ENCODE data around the gene MAD2L1BP. TPM values are rescaled to one million over a fixed set of nuclear protein-coding genes. Genes with fewer than 3 reads are reported as not detected.
"Not testable (repeated sequence)": the region's sequence is repeated elsewhere in the genome, so short reads cannot be mapped to it uniquely, and the experiment has no call there.

Gene MAD2L1BP
- total RNA-seq, 1 donor from 2014 or later, result 25.1 TPM

DNA sequence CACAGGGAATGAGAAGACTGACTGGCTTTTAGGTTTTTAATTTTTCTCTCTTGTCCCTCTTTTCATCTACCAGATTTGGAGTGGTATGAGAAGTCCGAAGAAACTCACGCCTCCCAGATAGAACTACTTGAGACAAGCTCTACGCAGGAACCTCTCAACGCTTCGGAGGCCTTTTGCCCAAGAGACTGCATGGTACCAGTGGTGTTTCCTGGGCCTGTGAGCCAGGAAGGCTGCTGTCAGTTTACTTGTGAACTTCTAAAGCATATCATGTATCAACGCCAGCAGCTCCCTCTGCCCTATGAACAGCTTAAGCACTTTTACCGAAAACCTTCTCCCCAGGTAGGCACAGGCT lies 644 bp downstream of the MAD2L1BP start:
- Histone ChIP-seq H3K27ac (ENCODE audit: low read depth, low read length) (peak overlapping the region; percentile 85), H3K4me1 (ENCODE audit: control insufficient read depth in 3 of 3, insufficient read depth in 3 of 3, low read length in 3 of 3) (peaks cover 18 to 34% (median 26%) of the 10 kb centered on the region in 3 donors), H3K36me3 (ENCODE audit: control insufficient read depth in 3 of 3, insufficient read depth in 3 of 3, low read length in 3 of 3) (peaks cover 12 to 25% (median 17%) of the 10 kb centered on the region in 3 donors), H3K4me3 (ENCODE audit: low read length in 3 of 3) (peak overlapping the region; percentile 95 to 97 (median 97)), H3K9me3 (ENCODE audit: control insufficient read depth in 3 of 3, low read length in 3 of 3) (no peaks in the 10 kb centered on the region), H3K27me3 (ENCODE audit: control insufficient read depth in 3 of 3, insufficient read depth in 3 of 3, low read length in 3 of 3) (no peaks in the 10 kb centered on the region), H3K9ac (ENCODE audit: low read depth in 1 of 3, low read length in 3 of 3) (peak overlapping the region; percentile 92 to 97 (median 95))

GRCh38 chr6:43639984-43640800 lies 4.6 kb downstream of the MAD2L1BP start:
- H3K4me3 ChIP-seq (ENCODE audit: low read length in 3 of 3), result no peak overlapping the region
- no peaks in the 10 kb centered on the region for H3K9me3 ChIP-seq (ENCODE audit: control insufficient read depth in 3 of 3, low read length in 3 of 3)
- peaks cover 18 to 42% (median 29%) of the 10 kb centered on the region in 3 donors for H3K4me1 ChIP-seq (ENCODE audit: control insufficient read depth in 3 of 3, insufficient read depth in 3 of 3, low read length in 3 of 3)

DNA sequence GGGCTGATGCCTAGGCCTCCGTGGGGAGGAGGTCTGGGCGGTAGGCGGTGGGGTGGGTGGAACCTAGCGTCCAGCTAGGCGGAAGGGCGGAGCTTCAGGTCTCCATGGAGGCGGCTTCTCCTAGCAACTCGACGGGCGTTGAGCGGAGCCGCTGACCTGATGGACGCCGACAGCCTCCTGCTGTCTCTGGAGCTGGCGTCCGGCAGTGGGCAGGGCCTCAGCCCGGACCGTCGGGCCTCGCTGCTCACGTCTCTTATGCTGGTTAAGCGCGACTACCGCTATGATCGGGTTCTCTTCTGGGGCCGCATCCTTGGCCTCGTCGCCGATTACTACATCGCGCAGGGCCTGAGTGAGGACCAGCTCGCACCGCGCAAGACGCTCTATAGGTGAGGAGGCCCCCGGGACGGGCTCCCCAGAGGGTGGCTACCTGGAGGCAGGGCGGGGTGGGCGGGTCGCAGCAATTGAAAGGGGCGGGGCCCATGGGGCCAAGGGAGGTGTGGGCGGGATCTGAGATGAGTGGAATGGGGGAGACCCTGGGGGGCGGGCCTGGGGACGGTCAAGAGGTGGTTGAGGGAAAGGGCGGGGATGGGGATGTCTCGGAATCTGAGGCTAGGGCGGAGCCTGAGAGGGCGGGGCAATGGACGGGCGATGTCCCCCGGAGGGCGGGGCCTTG lies 9.4 kb downstream of the MAD2L1BP start, which contains the start of gene RSPH9:
TSS of gene RSPH9 (plus strand) at position 97 of the 673 bp plus-strand sequence. CDS start at position 160, 63 bp downstream.
- Histone ChIP-seq H3K27ac (ENCODE audit: low read depth, low read length) (no peak within 1 kb of the TSS), H3K9me3 (ENCODE audit: control insufficient read depth in 3 of 3, low read length in 3 of 3) (no peaks in the 10 kb centered on the region), H3K27me3 (ENCODE audit: control insufficient read depth in 3 of 3, insufficient read depth in 3 of 3, low read length in 3 of 3) (no peaks in the 10 kb centered on the region), H3K9ac (ENCODE audit: low read depth in 1 of 3, low read length in 3 of 3) (peak within 1 kb of the TSS; percentile 32 to 72 (median 33)), H3K4me3 (ENCODE audit: low read length in 3 of 3) (peak within 1 kb of the TSS; percentile 59 to 69 (median 65)), H3K36me3 (ENCODE audit: control insufficient read depth in 3 of 3, insufficient read depth in 3 of 3, low read length in 3 of 3) (peaks cover 13 to 18% (median 15%) of the 10 kb centered on the region in 3 donors), H3K4me1 (ENCODE audit: control insufficient read depth in 3 of 3, insufficient read depth in 3 of 3, low read length in 3 of 3) (peaks cover 3 to 18% (median 5%) of the 10 kb centered on the region in 3 donors)

More at GRCh38 chr6:43639984-43640800, 4.6 kb downstream of the MAD2L1BP start:
- Histone ChIP-seq H3K36me3 (ENCODE audit: control insufficient read depth in 3 of 3, insufficient read depth in 3 of 3, low read length in 3 of 3) (peaks cover 23 to 30% (median 23%) of the 10 kb centered on the region in 3 donors), H3K27me3 (ENCODE audit: control insufficient read depth in 3 of 3, insufficient read depth in 3 of 3, low read length in 3 of 3) (no peaks in the 10 kb centered on the region), H3K9ac (ENCODE audit: low read depth in 1 of 3, low read length in 3 of 3) (no peak overlapping the region), H3K27ac (ENCODE audit: low read depth, low read length) (no peak overlapping the region)

DNA sequence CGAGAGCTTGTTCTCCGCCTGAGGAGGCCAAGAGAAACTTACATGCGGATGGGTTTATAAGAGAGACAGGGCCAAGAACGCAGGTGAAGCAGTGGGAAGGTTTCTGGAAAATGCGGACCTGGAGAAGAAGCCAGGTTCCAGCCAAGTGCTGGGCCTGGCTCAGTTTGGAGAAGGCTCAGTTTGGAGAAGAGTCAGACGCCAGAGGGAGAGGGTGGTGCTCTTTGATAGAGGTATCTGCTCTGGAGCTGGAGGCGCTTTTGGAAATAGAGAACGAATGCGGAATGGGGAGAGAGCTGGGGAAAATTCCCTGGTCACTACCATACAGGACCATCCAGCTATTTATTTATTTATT lies 9.9 kb downstream of the MAD2L1BP start:
- no peak overlapping the region for H3K27ac ChIP-seq (ENCODE audit: low read depth, low read length)
- peak overlapping the region; percentile 49 to 65 (median 65) for H3K4me3 ChIP-seq (ENCODE audit: low read length in 3 of 3)
- peaks cover 3 to 14% (median 5%) of the 10 kb centered on the region in 3 donors for H3K4me1 ChIP-seq (ENCODE audit: control insufficient read depth in 3 of 3, insufficient read depth in 3 of 3, low read length in 3 of 3)
- peak overlapping the region; percentile 32 to 62 (median 33) for H3K9ac ChIP-seq (ENCODE audit: low read depth in 1 of 3, low read length in 3 of 3)
- no peaks in the 10 kb centered on the region for H3K27me3 ChIP-seq (ENCODE audit: control insufficient read depth in 3 of 3, insufficient read depth in 3 of 3, low read length in 3 of 3)
- peaks cover 8 to 13% (median 10%) of the 10 kb centered on the region in 3 donors for H3K36me3 ChIP-seq (ENCODE audit: control insufficient read depth in 3 of 3, insufficient read depth in 3 of 3, low read length in 3 of 3)
- no peaks in the 10 kb centered on the region for H3K9me3 ChIP-seq (ENCODE audit: control insufficient read depth in 3 of 3, low read length in 3 of 3)

DNA sequence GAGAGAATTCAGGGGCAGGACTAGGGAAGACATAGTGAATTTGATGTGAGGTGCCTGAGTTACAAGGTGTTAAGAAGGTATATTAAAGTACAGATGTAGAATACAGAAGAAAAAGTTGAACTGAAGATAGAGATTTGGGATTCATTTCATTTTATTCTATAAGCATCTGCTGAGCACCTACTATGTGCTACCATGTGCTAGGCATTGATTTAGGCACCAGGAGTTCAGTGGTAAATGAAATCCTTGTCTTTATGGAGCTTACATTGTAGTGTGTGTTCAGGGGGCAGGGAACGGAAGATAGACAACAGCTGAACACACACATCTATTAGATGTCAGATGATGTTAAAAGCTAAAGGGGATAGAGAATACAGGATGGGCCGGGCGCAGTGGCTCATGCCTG lies 12.0 kb downstream of the MAD2L1BP start:
- Histone ChIP-seq H3K4me3 (ENCODE audit: low read length in 3 of 3) (no peak overlapping the region), H3K9me3 (ENCODE audit: control insufficient read depth in 3 of 3, low read length in 3 of 3) (no peaks in the 10 kb centered on the region), H3K27me3 (ENCODE audit: control insufficient read depth in 3 of 3, insufficient read depth in 3 of 3, low read length in 3 of 3) (no peaks in the 10 kb centered on the region), H3K27ac (ENCODE audit: low read depth, low read length) (no peak overlapping the region), H3K4me1 (ENCODE audit: control insufficient read depth in 3 of 3, insufficient read depth in 3 of 3, low read length in 3 of 3) (peaks cover 3 to 8% (median 5%) of the 10 kb centered on the region in 3 donors), H3K9ac (ENCODE audit: low read depth in 1 of 3, low read length in 3 of 3) (no peak overlapping the region), H3K36me3 (ENCODE audit: control insufficient read depth in 3 of 3, insufficient read depth in 3 of 3, low read length in 3 of 3) (peaks cover 0 to 1% (median 0%) of the 10 kb centered on the region in 3 donors)

- H3K27ac ChIP-seq (ENCODE audit: low read depth, low read length), result no peak overlapping the region
- H3K9ac ChIP-seq (ENCODE audit: low read depth in 1 of 3, low read length in 3 of 3), result no peak overlapping the region
- peaks cover 3 to 8% (median 5%) of the 10 kb centered on the region in 3 donors for H3K4me1 ChIP-seq (ENCODE audit: control insufficient read depth in 3 of 3, insufficient read depth in 3 of 3, low read length in 3 of 3)
- H3K9me3 ChIP-seq (ENCODE audit: control insufficient read depth in 3 of 3, low read length in 3 of 3), result no peaks in the 10 kb centered on the region
- no peaks in the 10 kb centered on the region for H3K36me3 ChIP-seq (ENCODE audit: control insufficient read depth in 3 of 3, insufficient read depth in 3 of 3, low read length in 3 of 3)
- no peak overlapping the region for H3K4me3 ChIP-seq (ENCODE audit: low read length in 3 of 3)
- H3K27me3 ChIP-seq (ENCODE audit: control insufficient read depth in 3 of 3, insufficient read depth in 3 of 3, low read length in 3 of 3), result no peaks in the 10 kb centered on the region
Observed at GRCh38 chr6:43648248-43648647, 12.6 kb downstream of the MAD2L1BP start.

DNA sequence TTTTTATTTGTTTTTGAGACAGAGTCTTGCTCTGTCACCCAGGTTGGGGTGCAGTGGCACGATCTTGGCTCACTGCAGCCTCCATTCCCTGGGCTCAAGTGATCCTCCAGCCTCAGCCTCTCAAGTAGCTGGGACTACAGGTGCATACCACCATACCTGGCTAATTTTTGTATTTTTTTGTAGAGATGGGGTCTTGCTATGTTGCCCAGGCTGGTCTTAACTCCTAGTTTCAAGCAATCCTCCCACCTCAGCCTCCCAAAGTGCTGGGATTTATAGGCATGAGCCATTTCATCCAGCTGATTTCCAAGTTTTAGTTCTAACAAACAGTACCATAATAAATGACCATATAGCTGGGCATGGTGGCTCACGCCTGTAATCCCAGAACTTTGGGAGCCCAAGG lies 17.2 kb downstream of the MAD2L1BP start:
- not testable (repeated sequence) for H3K27me3 ChIP-seq (ENCODE audit: control insufficient read depth in 3 of 3, insufficient read depth in 3 of 3, low read length in 3 of 3); H3K27ac ChIP-seq (ENCODE audit: low read depth, low read length); H3K9ac ChIP-seq (ENCODE audit: low read depth in 1 of 3, low read length in 3 of 3); H3K9me3 ChIP-seq (ENCODE audit: control insufficient read depth in 3 of 3, low read length in 3 of 3); H3K36me3 ChIP-seq (ENCODE audit: control insufficient read depth in 3 of 3, insufficient read depth in 3 of 3, low read length in 3 of 3); H3K4me3 ChIP-seq (ENCODE audit: low read length in 3 of 3); H3K4me1 ChIP-seq (ENCODE audit: control insufficient read depth in 3 of 3, insufficient read depth in 3 of 3, low read length in 3 of 3)

- Histone ChIP-seq H3K36me3 (ENCODE audit: control insufficient read depth in 3 of 3, insufficient read depth in 3 of 3, low read length in 3 of 3) (no peaks in the 10 kb centered on the region), H3K9me3 (ENCODE audit: control insufficient read depth in 3 of 3, low read length in 3 of 3) (peaks cover 0 to 2% (median 0%) of the 10 kb centered on the region in 3 donors), H3K27ac (ENCODE audit: low read depth, low read length) (no peak overlapping the region), H3K9ac (ENCODE audit: low read depth in 1 of 3, low read length in 3 of 3) (no peak overlapping the region), H3K4me3 (ENCODE audit: low read length in 3 of 3) (no peak overlapping the region), H3K27me3 (ENCODE audit: control insufficient read depth in 3 of 3, insufficient read depth in 3 of 3, low read length in 3 of 3) (no peaks in the 10 kb centered on the region), H3K4me1 (ENCODE audit: control insufficient read depth in 3 of 3, insufficient read depth in 3 of 3, low read length in 3 of 3) (no peaks in the 10 kb centered on the region)
Observed at GRCh38 chr6:43657221-43657802, 21.7 kb downstream of the MAD2L1BP start.

- Histone ChIP-seq H3K27me3 (ENCODE audit: control insufficient read depth in 3 of 3, insufficient read depth in 3 of 3, low read length in 3 of 3) (no peaks in the 10 kb centered on the region), H3K9ac (ENCODE audit: low read depth in 1 of 3, low read length in 3 of 3) (no peak overlapping the region), H3K9me3 (ENCODE audit: control insufficient read depth in 3 of 3, low read length in 3 of 3) (peaks cover 0 to 2% (median 0%) of the 10 kb centered on the region in 3 donors), H3K36me3 (ENCODE audit: control insufficient read depth in 3 of 3, insufficient read depth in 3 of 3, low read length in 3 of 3) (no peaks in the 10 kb centered on the region), H3K4me3 (ENCODE audit: low read length in 3 of 3) (no peak overlapping the region), H3K4me1 (ENCODE audit: control insufficient read depth in 3 of 3, insufficient read depth in 3 of 3, low read length in 3 of 3) (no peaks in the 10 kb centered on the region), H3K27ac (ENCODE audit: low read depth, low read length) (no peak overlapping the region)
Observed at GRCh38 chr6:43658161-43658560, 22.5 kb downstream of the MAD2L1BP start.

Data from skeletal muscle tissue (tissue), 4 donors.